NCI-H1436 (cell line): Measurements from ENCODE around the gene HLA-DPA1.

ENCODE experiments used
- DNase-seq: peaks from one replicate; lab custom pipeline; 2025; lab: John Stamatoyannopoulos, UW

Gene HLA-DPA1

DNA sequence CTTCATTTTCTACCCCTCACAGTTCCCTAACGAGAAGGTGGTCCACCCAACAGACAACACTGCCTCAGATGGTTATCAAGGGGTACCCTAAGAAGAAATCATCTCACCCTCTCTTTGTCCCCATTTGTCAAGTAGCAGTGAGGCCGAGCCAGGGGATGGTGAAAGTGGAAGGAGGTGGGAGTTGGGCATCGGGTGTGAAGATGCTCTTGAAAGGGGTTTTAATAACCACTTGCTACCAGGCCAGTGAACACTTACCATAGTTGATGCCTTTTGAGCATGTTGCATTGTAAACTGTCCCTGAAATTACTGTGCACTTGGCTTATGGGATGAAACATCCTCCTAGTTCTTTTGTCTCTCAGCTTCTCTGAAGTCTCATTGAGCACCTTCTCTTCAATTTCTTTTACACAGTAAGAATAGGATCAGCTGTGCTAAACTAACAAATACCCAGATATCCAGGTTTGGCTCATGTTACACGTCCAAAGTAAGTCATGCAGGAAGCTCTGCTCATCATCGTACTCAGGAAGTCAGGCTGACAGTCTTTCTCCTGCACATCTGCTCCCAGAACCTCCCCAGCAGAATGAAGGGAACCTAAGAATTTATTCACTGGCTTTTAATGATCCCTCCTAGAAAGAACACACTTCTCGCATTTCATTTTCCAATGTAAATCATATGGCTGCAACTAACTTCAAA, 15.6 kb upstream of the HLA-DPA1 start:
- no peak for DNase-seq

DNA sequence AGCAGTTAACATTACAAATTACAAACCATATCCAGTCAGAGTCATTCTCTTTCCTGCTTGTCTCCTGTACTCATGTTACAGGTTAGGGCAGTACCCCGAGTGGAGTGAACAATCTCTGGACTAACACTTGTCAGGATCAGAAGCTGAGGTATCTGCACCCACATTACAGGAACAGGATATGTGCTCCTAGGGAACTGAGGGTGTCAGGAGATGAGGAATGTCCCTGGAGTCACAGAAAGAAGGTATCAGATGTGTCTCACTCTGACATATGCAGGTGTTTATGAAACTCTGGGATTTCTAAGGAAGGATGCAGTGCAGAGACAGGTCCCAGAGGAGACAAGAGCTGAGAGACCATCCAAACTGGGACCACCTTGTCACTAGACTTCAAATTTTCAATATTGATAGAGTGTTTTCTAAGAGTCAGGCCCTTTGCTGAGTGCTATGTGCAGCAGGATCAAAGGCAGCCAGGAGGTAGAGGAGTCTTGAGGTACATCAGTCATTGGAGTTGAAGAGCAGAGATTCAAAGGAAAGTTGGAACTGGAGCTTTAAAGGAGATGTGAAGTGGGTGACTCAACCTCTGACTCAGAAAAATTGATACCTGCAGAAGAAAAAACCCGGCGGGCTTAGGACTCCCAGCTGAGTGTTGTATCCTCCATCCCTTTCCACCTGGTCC, 14.9 kb upstream of the HLA-DPA1 start:
- DNase-seq = no peak

DNA sequence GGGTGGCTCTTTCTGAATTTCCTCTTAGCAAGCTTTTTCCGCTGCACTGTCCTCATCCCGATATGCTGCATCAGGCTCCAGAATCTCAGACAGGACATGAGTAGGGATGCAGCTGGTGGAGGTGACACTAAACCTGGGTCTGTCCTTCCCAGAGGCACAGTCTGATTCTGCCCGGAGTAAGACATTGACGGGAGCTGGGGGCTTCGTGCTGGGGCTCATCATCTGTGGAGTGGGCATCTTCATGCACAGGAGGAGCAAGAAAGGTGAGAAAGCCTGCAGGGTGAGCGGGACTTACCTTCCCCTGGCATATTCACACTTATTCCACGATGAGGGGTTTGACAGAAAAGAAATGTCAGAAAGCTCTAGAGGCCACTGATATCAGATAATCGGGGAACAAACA, 12.2 kb upstream of the HLA-DPA1 start:
- DNase-seq = no peak

DNA sequence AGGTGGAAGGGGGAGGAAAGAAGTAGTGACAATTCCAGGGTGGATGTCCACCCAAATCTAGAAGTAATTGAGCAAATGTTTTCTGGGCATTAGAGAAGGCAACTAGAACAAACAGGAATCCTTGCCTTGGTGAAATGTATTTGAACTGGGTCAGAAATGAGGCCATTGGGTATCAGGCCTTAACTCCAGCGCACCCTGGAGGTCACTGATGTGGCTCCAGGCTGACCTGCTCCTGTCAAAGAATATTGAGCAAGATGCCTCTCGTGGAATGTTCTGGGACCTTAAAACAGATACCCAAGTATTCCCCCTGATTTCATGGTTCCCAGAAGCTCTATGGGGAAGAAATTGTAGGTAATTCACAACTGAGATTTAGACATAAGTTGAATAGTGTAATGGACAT, 9.3 kb upstream of the HLA-DPA1 start:
- DNase-seq = no peak

DNA sequence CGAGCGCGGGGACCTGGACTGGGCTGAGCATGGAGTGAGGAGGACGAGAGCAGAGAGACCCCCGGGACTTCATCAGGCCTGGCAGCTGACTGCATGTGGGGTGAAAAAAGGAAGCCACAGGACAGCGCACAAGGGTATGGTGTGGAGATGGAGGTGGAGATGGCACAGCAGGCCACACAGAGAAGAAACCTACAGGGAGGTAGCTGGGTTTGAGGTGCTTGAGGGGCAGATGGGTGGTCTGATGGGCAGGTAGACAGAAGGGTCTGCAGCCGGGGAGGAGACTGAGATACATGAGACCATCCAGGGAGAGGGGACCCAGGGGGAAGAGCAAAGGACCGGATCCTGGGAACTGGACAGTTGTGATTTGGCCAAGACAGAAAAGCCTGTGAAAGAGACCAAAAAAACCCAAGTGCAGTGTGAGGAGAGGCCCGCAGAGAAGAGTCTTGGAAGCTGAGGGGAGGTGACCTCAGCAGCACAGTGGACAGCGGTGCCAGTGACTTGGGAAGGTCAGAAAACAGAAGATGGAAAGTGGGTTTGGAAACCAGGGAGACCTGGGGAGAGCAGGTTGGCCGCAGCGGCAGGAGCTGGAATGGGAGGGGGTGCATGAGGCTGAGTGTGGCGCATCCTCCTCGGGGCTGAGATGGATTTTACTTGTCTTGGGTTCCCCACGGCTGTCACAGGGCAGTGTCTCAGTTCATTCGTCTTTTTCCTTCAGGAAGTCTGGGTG, 7.8 kb upstream of the HLA-DPA1 start:
- no peak for DNase-seq

DNA sequence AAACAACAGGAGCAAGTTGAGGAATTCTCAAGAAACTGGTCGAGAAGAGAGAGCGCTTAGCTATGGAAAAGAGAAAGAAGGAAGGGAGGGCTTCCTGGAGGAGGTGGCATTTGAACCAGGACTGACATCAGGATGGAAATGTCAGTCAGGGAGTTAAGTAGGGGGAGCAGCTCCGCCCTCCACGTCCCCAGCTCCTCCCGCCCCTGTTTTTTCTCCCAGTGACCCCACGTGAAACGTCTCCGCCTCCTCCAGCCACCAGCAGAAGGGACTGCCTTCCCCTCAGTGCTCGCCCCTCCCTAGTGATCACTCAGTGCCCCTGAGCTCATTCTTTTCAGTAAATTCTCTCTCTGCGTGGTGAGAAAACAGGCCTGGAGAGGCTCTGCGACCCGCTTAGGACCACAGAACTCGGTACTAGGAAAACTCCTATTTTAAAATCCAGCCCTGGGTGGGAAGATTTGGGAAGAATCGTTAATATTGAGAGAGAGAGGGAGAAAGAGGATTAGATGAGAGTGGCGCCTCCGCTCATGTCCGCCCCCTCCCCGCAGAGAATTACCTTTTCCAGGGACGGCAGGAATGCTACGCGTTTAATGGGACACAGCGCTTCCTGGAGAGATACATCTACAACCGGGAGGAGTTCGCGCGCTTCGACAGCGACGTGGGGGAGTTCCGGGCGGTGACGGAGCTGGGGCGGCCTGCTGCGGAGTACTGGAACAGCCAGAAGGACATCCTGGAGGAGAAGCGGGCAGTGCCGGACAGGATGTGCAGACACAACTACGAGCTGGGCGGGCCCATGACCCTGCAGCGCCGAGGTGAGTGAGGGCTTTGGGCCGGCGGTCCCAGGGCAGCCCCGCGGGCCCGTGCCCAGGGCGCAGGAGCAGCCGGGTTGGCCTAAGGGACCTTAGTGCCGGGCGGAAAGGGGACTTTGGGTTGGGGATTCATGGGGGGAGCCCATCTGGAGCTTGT, 7.0 kb upstream of the HLA-DPA1 start:
- DNase-seq = no peak

DNA sequence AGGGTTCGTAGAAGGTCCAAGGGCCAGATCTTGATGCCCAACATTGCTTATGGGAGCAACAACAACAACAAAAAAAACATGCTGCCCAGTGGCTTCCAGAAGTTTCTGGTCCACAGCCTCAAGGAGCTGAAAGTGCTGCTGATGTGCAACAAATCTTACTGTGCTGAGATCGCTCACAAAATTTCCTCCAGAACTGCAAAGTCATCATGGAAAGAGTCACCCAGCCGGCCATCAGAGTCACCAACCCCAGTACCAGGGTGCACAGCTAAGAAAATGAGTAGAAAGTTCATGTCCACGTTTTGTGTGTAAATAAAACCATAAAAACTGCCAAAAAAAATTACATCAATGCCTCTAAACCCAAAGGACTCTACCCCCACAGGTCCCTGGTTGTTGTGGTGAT, 6.1 kb upstream of the HLA-DPA1 start:
- no peak for DNase-seq

DNA sequence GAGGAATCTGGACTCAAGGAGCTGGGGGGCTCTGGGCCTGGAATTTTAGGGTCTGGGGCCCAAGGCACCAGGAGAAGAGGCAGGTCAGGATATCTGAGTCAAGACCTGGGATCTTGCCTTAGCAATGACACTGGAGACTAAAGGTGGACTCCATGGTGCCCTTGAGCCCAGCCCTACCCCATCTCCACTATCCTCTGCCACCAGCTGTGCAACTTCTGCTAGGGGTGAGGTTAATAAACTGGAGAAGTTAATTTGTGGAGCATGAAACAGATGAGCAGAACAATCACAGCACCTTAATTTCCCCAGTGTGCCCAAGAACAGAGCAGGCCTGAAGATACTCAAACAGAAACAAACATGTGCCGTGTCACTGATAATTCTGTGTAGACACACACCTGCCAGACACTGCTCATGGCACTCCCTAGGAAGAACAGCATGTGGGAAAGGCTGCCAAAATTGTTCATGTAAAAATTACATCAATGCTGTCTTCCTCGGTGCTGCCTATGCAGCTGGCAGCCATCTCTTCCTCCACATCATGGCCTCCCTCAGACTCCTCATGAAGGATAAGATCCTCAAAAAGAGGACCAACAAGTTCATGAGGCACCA, 5.6 kb upstream of the HLA-DPA1 start:
- DNase-seq = no peak

DNA sequence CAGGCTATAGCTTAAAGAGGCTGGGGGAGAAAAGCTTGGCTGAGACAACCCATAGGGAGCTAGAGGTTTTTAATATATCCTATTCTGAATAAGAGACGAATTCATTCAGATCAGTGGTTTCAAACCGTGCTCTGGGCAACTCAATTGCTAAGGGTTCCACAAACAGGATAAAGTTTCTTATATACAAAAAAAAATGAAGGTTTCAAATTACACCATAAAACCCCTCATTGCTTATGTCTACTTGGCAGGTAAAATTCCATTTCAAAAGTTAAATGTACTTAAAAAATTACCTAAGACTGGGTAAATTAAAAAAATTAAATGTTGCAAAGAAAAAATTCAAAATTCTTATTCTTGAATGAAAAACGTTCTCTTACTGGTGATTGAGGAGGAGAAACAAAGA, 5.0 kb upstream of the HLA-DPA1 start:
- DNase-seq = no peak

DNA sequence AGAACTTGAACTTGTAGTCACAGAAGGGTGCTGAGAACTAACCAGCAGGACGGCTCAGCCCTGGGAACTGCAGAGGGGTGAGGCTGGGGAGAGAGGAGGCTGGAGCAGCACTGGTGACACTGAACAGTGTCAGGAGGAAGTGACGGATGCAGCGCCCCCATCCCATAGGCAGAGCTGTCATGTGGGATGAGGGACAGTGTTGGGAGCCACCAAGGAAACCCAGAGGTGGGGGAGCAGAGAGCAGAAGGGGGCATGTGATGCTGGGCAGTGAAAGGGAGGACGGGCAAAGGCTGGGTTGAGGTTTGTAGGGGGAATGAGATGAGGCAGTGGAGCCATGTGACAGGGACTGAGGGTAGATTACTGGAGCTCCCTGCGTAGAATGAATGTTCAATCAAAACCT, 4.5 kb upstream of the HLA-DPA1 start:
- no peak for DNase-seq

DNA sequence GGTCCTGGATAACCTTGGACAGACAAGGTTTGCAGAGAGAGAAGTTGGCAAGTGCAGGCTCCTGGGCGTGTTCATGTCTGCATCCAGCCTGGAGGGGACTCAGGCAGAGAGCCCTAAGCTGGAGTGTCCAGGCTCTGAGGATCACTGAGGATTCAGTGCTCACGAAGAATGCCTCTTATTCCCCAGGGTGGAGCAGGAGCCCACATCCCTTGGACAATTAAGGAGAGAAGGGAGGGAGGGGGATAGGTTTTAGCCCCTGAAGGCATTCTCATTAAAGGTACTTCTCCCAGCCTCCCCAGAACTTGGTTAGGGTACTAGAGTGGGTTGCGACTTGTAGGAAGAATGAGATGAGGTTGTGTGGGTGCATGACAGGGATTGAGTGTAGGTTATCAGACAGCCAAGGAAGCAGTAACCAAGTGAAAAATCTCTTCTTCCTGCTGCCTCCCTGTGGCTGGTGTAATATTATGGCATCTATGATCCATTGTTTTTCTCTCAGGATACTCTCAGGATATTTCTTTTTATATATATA, 3.0 kb upstream of the HLA-DPA1 start:
- DNase-seq = no peak

DNA sequence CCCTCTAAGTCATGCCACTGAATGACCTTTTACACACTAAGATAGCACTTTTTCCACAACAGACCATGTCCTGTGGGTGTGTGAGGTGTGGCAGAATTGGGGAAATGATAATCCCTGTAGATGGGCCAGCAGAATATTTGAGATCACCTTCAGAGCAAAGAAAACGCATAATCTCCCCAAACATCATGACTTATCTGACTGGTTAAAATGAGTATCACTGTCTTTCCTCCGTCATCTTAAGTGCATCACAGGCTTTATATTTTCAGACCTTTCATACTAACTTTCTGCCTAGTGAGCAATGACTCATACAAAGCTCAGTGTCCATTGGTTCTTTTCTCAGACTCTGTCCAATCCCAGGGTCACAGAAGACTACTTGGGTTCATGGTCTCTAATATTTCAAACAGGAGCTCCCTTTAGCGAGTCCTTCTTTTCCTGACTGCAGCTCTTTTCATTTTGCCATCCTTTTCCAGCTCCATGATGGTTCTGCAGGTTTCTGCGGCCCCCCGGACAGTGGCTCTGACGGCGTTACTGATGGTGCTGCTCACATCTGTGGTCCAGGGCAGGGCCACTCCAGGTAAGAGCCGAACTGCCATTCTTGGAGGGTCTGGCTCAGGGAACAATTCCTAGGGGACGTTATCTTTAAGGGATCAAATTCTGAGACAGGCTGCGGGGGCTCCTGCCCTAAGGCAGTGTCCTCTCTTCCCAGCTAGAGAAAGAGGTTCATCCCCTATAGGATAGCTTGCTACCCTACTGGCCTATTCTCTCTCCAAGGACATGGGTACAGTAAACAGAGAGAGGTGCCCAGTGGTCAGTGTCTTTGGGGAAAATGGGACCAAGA, 2.3 kb upstream of the HLA-DPA1 start, which contains the start of gene HLA-DPB1:
TSS of gene HLA-DPB1 (plus strand) at position 423 of the 838 bp plus-strand sequence. CDS start at position 475, 52 bp downstream.
- DNase-seq = no peak

DNA sequence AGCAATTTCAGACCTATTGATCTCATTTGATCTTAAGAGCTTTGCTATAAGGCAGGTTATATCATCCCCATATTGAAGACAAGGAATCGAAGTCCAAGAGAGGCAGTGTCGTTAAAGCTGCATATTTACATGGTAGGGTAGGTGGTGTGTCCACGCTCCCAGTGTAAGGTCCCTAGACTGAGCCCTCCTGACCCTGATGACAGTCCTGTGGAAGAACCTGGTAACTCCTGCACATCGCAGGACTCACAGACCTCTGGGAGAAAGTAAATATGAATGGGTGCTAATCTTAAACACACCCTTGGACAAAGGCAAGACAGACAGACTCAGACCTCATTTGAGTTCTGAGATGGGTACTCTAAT, 1.7 kb upstream of the HLA-DPA1 start:
- no peak for DNase-seq

DNA sequence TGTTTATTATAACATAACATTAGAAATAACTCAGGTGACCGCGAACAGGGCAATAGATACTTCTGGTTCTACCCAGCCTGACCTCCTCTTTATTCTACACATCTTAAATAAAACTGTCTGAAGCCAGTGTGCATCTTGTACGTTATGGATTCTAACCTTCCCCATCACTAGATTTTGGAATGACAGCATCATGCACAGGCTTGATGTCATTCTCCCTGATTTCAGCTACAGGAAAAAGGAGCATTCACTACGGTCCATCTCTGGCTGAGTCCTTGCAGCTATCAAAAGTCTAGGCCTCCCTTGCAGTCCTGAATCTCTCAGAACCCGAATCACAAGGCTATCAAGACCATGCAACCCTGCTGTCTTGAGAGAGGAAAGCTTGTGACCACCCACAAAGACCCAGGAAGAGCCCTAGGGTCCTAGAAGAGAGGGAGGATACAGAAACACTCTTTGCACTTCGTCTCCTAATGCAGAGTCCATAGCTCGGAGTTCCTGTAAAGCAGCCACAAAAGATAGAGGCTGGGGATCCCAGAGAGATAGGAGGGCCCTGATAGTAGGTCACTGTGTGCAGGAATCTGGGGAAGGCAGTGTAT, 845 bp downstream of the HLA-DPA1 start:
- no peak for DNase-seq

DNA sequence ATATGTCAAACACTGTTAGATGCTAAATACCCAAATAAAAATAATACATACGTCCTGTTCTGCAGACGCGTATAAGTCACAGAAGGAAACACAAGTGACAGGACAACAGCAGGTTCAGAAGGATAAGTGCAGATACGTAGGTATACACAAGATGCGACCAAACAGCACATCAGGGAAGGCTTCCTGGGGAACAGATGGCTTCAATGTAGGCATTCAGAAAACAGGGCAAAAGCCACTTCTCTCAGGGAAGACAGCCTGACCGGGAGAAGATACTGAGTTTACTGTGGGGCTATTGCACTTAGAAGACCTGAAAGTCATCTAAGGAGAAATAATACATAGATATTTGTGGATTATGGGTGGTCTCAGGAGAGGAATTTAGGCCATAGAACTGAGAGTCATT, 1.9 kb downstream of the HLA-DPA1 start:
- no peak for DNase-seq

DNA sequence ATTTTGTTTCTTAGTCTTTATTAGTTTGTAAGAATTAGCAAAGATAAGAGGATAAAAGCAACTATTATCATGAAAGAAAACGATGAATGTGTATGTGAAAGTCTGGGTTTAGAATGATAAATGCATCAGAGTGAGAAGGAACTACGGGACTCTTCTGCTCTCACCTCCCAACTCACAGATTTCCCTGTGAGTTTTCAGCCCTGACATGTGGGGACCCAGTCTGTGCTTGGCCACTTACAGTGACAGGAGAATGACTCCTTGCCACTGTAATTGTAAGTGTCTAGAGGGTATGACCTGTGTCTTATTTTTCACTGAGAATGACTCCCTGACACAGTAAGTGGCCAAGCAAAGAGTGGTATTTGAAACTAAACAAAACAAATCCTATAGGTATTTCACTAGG, 2.5 kb downstream of the HLA-DPA1 start:
- DNase-seq = no peak

DNA sequence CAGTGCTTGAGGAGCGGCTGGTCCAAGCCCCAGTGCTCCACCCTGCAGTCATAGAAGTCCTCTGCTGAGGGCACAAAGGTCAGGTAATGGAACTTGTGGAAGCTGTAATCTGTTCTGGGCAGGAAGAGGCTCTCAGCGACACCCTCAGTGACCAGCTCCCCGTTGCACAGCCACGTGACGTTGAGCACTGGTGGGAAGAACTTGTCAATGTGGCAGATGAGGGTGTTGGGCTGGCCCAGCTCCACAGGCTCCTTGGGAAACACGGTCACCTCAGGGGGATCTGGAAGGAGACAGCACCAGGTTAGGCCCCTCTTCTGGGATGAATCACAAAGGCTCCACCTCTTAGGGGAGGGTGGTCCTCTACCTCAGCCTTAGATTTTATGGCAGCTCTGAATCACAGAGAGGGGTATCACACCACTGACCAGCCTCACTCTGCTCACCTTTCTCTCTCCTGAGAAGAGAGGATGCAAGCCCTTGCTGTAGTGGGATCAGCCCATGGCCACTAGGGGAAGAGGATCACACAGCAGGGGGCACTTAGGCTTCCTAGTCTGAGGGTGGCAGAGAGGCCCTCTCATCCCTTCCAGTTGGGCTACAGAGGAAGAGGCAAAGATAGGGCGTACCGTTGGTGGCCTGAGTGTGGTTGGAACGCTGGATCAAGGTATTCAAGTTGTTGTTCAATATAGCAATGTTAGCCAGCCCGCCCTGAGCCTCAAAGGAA, 4.3 kb downstream of the HLA-DPA1 start:
- DNase-seq = no peak

DNA sequence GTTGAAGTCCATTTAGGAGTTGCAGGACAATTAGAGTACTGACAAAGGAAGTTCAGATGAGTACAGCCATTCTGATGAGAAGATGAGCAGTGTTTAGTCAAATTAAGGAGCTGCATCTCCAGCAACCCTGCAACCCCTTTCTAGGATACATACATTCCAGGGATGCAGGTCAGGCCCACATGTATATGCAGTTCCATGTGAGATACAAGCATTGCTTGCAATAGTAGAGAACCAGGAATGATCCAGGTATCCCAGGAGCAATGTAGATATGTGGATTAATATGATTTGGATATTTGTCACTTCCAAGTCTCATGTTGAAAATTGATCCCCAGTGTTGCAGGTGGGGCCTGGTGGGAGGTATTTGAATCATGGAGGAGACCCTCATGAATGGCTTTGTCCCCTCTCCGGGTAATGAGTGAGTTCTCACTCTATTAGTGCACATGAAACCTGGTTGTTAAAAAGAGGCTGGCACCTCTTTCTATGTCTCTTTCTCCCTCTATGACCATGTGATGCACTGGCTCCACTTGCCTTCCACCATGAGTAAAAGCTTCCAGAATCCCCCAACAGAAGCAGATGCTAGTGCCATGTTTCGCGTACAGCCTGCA, 6.4 kb downstream of the HLA-DPA1 start:
- no peak for DNase-seq

DNA sequence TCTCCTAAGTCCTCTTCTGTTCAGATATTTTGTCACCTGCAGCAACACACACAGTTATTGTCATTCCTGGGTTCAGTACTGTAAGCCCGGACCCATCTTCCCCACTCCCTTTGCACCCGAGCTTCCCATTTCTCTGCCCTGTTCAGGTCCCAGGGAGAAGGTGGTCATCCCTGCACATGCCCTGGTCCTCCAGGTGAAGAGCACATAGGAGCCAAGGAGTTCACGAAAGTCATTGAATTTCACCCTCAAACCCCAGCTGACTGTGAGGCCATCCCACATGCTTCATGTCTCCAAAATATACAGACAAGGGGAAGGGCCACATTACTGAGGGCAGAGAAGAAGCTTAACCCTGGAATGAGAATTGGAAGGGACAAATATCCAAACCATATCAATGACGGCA, 8.1 kb downstream of the HLA-DPA1 start:
- DNase-seq = no peak
